Testis (tissue), 2 donors: Measurements from ENCODE around the gene ATOSA.

ENCODE experiments used
- CTCF ChIP-seq, 3 experiments: fragments of 450-650 bp in 2 of 3; fragments of 200-600 bp in 1 of 3; sonication (generic) in 1 of 3; IDR thresholded peaks; one replicate each; pipeline ENCODE4 v1.5.1; 2016 to 2019; ENCODE audit warnings: antibody characterized with exemption in 3 of 3, mild to moderate bottlenecking in 2 of 3, moderate library complexity in 1 of 3
- POLR2A ChIP-seq: fragments of 450-650 bp; IDR thresholded peaks from one replicate; pipeline ENCODE4 v1.6.1; 2017; ENCODE audit warnings: antibody characterized with exemption, mild to moderate bottlenecking, moderate library complexity

GRCh38 chr15:52658955-52659354, 20.2 kb downstream of the ATOSA start:
- TF ChIP-seq POLR2A (no peak), CTCF (IDR thresholded peaks at IDR 0.05) (no peak)
